Heart left ventricle (tissue), 13 donors: ENCODE results near the gene ELFN2.

ENCODE experiments used
- CTCF ChIP-seq, 12 donors: fragments of 200-600 bp; sonication (generic) in 4 of 12; IDR thresholded peaks; one replicate each; pipeline versions ENCODE4 v1.5.0 to v1.8.0; 2018 to 2022; ENCODE audit warnings: antibody characterized with exemption in 12 of 12, mild to moderate bottlenecking in 5 of 12
- POLR2A ChIP-seq, 2 donors: fragments of 450-650 bp; IDR thresholded peaks; one replicate each; pipeline ENCODE4 v1.6.1; 2017; ENCODE audit warnings: antibody characterized with exemption in 2 of 2, mild to moderate bottlenecking in 2 of 2, moderate library complexity in 2 of 2
- donor health status: ischemic (EF 13 %, LVEDD 7.1; RV severe dilation, severe dysfunction).
- donor health status: DM: no; HTN: yes; CAD: no.
- donor health status: DM: no; HTN: no; CAD: no.
- donor health status: ischemic (EF 25% LVEDD 6.9; RV normal size, moderate dysfunction).
- donor health status: ischemic (EF 25% LVEDD 5.7; RV mildly dilated, moderate dysfunction).
- donor health status: ischemic (EF 35%, LVEDD 5.7; RV mildly dilated, moderate dysfunction).
- donor health status: nonischemic (EF 11% LVEDD 7.7; RV severe dilation, severe dysfunction).
- donor health status: DM: yes; HTN: yes; CAD: no.
- donor health status: PGD.
- donor health status: ischemic (EF 29% LVEDD 5.4; RV normal size, mild dysfunction).
- donor health status: nonischemic (EF 23%, LVEDD 6.1; RV moderate dilation, normal function).

- TF ChIP-seq CTCF (IDR thresholded peaks at IDR 0.05) (no peak), POLR2A (IDR thresholded peaks at IDR 0.05) (no peak)
These were observed 8.8 kb upstream of the ELFN2 start for GRCh38 chr22:37435970-37436603.
